Omental fat pad (tissue), 4 donors: ENCODE data around the gene TMUB1. TPM values are rescaled to one million over a fixed set of nuclear protein-coding genes. Genes with fewer than 3 reads are reported as not detected.
"Not testable (repeated sequence)": the region's sequence is repeated elsewhere in the genome, so short reads cannot be mapped to it uniquely, and the experiment has no call there.

Experiments
- ATAC-seq: fragments of 150-250 bp; one replicate; pipeline ENCODE4 v1.9.1; 2016; ENCODE audit warnings: mild to moderate bottlenecking, moderate library complexity; ENCODE audit not compliant: low FRiP score
- DNase-seq: peaks from one replicate; pipeline ENCODE4 v3.0.0-alpha.2; 2019; ENCODE audit warnings: low spot score
- total RNA-seq, 4 donors: library from RNA; depleted of rRNA; stranded (reverse); fragments of >200 nt; gene quantifications; one replicate each; pipeline ENCODE4 v1.1.0, GENCODE V29; 2016
- TF ChIP-seq, protein P1 (sequence below), 3 donors: fragments of 450-650 bp; IDR thresholded peaks; one replicate each; pipeline ENCODE4 v1.5.1; 2016 to 2017; ENCODE audit warnings: antibody characterized with exemption in 3 of 3, mild to moderate bottlenecking in 3 of 3, moderate library complexity in 2 of 3

TMUB1 gene
- total RNA-seq, 4 donors from 2014 or later, result 23.5 to 38.5 (median 26.9) TPM

DNA sequence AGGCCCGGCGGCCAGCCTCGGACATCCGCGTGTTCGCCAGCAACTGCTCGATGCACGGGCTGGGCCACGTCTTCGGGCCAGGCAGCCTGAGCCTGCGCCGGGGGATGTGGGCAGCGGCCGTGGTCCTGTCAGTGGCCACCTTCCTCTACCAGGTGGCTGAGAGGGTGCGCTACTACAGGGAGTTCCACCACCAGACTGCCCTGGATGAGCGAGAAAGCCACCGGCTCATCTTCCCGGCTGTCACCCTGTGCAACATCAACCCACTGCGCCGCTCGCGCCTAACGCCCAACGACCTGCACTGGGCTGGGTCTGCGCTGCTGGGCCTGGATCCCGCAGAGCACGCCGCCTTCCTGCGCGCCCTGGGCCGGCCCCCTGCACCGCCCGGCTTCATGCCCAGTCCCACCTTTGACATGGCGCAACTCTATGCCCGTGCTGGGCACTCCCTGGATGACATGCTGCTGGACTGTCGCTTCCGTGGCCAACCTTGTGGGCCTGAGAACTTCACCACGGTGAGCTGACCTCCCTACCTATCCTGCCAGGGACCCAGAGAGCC lies 34.3 kb downstream of the TMUB1 start:
- no peak for DNase-seq
- TF ChIP-seq, protein P1, sequence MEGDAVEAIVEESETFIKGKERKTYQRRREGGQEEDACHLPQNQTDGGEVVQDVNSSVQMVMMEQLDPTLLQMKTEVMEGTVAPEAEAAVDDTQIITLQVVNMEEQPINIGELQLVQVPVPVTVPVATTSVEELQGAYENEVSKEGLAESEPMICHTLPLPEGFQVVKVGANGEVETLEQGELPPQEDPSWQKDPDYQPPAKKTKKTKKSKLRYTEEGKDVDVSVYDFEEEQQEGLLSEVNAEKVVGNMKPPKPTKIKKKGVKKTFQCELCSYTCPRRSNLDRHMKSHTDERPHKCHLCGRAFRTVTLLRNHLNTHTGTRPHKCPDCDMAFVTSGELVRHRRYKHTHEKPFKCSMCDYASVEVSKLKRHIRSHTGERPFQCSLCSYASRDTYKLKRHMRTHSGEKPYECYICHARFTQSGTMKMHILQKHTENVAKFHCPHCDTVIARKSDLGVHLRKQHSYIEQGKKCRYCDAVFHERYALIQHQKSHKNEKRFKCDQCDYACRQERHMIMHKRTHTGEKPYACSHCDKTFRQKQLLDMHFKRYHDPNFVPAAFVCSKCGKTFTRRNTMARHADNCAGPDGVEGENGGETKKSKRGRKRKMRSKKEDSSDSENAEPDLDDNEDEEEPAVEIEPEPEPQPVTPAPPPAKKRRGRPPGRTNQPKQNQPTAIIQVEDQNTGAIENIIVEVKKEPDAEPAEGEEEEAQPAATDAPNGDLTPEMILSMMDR (IDR thresholded peaks at IDR 0.05), result no peak
- ATAC-seq, result no peak

- TF ChIP-seq, protein P1 (IDR thresholded peaks at IDR 0.05), result no peak
- no peak for ATAC-seq
- DNase-seq, result no peak
Measured at GRCh38 chr7:151047976-151048815, 35.1 kb downstream of the TMUB1 start, which contains the start of gene ASIC3. ASIC3 (plus strand) TSS chr7:151048531; CDS start chr7:151048886, 355 bp downstream.

DNA sequence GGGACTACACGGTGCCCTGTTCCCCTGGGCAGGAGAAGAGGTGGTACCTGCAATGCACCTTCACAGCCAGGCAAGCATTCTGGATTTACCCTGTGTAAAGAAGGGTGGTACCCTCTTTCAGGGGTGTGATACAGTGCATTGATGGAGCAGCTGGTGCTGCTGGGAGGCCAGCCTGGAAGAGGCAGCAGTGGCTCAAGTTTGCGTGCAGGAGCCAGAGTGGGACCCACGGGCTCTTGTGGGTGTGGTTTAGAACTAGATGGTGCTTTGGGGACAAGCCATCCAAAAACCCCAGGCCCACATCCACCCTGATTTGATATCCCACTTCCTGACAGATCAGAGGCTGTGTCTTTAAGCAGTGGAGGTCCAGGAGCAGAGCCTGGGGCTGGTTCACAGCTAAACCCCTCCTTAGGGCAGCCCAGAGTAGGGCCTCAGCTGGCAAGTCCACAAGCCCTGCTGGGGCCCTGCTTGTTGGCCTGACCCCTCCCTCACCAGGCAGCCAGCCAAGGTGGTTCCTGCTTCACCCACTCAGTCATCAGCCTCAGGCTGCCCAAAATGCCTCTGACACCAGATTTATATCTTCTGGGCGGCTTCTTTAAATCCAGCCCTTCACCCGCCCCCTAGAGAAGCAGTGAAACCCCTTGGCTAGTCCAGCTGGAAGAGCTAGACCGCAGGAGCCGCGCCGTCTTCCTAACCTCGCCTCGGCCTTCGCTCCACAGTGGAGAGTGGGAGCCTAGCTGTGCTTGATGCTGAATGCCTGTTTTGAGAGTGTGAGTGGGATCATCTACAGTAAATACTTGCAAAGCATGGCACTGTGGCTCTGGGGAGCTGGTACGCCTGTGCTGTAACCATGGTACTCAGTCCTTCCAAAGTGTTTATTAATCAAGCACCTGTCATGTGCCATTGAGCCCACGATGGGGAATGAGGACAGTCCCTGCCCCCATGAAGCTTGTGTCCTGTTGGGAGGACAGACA lies 36.4 kb downstream of the TMUB1 start:
- DNase-seq, result no peak
- ATAC-seq, result peak; percentile 22
- TF ChIP-seq, protein P1 (IDR thresholded peaks at IDR 0.05), result no peak

DNA sequence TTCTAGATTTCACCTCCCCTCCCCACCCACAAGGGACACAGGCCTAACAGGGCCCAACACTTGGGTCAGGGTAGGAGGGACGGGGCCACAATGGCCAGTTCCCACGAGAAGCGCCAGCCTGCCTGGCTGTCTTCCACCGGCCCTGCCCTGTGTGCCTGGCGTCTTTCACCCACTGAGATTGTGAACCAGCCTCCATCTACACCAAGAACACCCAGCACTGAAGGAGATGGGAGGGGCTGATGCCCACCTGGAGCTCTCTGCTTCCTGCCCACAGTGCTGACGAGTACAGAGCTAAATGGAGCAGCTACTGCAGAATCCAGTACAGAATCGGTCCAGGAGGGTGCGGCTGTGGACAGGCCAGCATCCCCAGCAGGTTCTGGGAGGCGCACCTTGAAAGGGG lies 37.3 kb downstream of the TMUB1 start:
- DNase-seq (no peak), ATAC-seq (no peak)
- TF ChIP-seq, protein P1 (IDR thresholded peaks at IDR 0.05), result no peak

GRCh38 chr7:151045262-151045661 lies 38.0 kb downstream of the TMUB1 start:
- ATAC-seq (no peak), DNase-seq (no peak)
- TF ChIP-seq, protein P1 (IDR thresholded peaks at IDR 0.05), result no peak

GRCh38 chr7:151043959-151044358 lies 39.3 kb downstream of the TMUB1 start:
- no peak for DNase-seq
- TF ChIP-seq, protein P1 (IDR thresholded peaks at IDR 0.05), result no peak
- ATAC-seq, result no peak

GRCh38 chr7:151043449-151043848 lies 39.8 kb downstream of the TMUB1 start:
- DNase-seq, ATAC-seq: not testable (repeated sequence)
